ENCODE results near the gene ENC1.

The ENC1 gene

GRCh38 chr5:74630453-74631066 lies 10.0 kb downstream of the ENC1 start:
- no peak for DNase-seq

DNA sequence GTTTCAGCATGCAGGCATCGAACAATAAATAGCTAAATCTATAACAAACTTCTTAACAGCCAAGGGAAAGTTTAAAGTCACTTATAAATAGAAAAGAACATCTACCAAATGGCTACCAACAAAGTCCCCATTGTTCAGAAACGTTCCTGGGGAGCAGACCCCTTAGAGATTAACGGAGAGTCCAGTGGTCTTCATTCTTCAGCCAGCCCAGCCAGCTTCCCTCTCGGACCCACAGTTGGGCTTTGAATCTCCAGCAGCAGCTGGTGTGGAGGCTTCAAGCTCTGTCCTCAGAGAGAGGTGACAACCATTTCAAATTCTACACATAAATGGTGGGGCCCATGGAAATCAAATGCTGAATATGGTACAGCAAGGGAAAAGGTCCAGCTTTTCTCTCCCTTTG lies 11.2 kb downstream of the ENC1 start:
- DNase-seq = no peak

DNA sequence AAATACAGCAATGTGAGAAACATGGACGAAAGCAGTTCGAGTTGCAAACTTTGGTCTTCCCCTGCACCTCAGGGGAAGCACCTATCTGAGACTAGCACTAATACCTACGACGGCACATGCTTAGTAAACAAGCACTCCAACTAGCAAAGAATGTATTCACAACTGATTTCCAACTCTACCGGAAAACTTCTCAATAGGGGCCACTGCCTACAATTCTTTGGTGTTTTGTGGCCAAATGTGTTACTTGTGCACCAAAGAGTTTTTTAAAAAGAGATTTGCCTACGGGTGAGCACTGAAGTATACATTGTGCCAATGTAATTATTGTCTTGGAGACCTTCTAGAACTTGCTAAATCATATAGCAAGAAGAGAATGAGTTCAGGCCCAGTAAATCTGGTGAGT lies 12.2 kb downstream of the ENC1 start:
- DNase-seq = no peak

- DNase-seq = peak in 1 of 3 experiments; percentile 21
These were observed 12.8 kb downstream of the ENC1 start for GRCh38 chr5:74627646-74628279.

GRCh38 chr5:74626386-74627222 lies 13.9 kb downstream of the ENC1 start:
- no peak for DNase-seq

DNA sequence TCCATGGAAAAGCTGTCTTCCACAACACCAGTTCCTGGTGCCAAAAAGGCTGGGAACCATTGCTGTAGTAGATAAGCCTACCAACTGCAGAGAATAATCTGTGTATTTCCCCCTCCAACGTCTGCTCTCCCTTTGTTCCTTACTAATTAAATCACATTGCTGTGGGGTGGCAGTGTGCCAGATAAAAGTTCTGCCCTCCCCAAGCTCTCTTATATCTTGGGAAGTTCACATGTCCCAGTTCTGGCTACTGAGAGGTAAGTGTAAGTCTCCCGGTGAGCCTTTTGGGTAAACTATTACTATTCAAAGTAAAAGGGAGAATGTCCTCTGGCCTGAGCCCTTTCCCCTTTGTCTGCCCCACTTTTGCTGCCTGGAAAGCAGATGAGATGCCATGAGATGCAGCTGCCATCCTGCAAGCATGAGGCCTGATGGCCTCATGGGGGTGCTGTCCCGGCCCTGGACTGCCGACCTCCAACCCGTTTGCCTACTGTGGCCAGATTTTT lies 14.7 kb downstream of the ENC1 start:
- DNase-seq = no peak

- no peak for DNase-seq
These were observed 15.5 kb downstream of the ENC1 start for GRCh38 chr5:74624931-74625505.

GRCh38 chr5:74624501-74624900 lies 16.0 kb downstream of the ENC1 start:
- DNase-seq = no peak

- no peak for DNase-seq
These were observed 16.6 kb downstream of the ENC1 start for GRCh38 chr5:74623748-74624408.

DNA sequence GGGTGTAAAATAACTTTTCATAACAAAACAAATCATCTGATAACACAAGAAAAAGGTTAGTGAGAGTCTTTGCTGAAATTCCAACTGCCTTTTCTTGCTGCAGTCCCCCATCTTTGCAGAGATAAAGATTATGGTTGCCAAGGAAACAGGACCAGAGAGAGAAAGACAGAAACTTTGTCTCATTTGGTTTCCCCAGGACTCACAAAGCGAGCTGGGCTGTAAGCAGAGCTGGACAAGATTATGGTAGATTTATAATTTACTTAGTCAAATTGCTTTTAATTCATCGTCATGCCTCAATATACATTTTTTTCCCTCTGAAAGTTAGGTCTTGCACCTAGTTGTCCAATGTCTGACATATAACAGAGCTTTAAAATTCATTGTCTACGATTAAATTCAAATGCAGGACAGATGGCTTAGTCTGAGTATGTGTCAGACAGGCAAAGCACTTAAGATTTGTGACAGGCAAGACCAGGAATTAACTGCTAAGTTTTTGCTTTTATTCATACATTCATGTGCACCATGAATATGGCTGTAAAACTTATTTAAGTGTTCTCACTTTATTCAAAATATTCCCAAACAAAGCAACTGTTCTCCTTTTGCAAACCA lies 17.4 kb downstream of the ENC1 start:
- no peak for DNase-seq

DNA sequence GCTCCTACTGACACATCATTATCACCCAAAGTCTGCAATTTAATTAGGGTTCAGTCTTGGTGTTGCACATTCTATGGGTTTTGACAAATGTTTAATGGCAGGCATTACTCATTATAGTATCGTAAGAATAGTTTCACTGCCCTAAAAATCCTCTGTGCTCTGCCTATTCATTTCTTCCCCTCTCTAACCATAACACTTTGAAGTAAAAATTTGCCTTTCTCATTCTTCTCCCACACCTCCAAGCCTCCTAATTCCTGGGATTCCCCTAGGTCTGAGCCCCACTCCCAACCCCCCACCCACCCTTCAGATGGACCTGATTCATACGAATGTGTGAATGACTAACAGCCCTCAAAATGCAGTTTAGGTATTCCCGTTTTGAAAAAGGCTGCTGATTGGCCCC lies 18.4 kb downstream of the ENC1 start:
- no peak for DNase-seq

DNA sequence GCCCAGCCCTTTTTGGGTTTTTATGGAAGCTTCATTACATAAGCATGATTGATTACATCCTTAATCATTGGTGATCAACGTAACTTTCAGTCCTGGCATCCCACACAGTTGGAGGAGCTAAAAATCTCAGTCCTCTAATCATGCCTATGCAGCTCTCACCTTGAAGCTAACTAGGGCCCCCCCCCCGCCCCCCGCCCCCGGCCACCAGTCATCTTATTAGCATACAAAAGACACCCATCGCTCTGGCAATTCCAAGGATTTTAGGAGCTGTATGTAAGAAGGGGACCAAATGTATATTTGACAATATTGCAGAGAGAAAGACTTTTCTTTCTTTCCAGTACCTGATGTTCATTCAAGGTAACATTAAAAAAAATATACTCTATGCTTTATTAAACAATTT lies 19.0 kb downstream of the ENC1 start:
- no peak for DNase-seq

DNA sequence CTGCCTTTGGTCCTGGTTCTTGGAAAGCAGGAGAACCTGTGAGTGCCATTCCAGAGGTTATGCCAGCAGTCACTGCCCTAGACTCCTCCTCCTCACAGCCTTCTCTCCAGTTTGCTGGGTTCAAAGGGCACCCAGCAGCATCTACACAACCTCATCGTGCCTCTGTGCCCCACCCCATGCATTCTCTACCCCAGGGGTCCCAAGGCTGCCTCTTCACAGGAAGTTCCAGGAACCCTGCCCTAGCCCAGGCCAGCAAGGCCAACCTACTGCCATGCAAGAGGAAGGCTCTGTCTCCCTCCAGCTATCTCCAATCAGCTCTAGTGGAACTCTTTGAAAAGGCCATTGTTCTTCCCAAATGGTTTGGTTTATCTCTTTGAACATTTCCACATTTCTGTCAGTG lies 21.2 kb downstream of the ENC1 start:
- no peak for DNase-seq

DNA sequence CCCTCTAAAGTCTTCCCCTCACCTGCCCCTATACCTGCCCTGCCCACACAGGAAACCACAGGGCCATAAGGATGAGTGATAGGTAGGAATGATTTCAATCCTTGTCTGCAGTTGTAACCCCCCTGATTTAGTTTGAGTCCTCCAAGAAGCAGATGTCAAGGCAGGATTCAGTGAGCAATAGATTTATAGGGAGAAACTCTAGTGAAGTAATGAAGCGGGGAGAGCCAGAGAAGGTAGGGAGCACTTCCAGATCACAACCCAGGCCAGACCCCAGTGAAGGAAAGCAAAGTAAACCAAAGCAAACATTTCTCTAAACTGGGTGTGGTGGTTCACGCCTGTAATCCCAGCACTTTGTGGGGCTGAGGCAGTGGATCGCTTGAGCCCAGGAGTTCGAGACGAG lies 22.4 kb downstream of the ENC1 start:
- DNase-seq = no peak

- no peak for DNase-seq
These were observed 23.3 kb downstream of the ENC1 start for GRCh38 chr5:74617202-74617601.

- no peak for DNase-seq
These were observed 24.0 kb downstream of the ENC1 start for GRCh38 chr5:74616236-74617146.

GRCh38 chr5:74613283-74613682 lies 27.2 kb downstream of the ENC1 start:
- DNase-seq = no peak

GRCh38 chr5:74612045-74612444 lies 28.5 kb downstream of the ENC1 start:
- no peak for DNase-seq

- DNase-seq = peak in 2 of 3 experiments; percentile 15 to 63
These were observed 31.6 kb downstream of the ENC1 start for GRCh38 chr5:74608736-74609601.

DNA sequence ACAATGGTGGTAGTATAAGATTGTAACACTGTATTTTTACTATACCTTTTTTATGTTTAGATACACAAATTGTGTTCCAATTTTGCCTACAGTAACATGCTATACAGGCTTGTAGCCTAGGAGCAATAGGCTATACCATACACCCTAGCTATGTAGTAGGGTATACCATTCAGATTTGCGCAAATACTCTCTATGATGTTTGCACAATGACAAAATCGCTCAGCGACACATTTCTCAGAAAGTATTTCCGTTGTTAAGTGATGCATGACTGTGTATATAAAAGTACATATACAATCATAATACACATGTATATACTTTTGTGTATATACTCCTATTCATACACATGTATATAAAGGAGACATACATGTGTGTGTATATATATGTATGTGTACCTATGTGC lies 34.8 kb downstream of the ENC1 start:
- no peak for DNase-seq
